Right lobe of liver (tissue), 4 donors: ENCODE measurements around the gene TRIM69.
"Not testable (repeated sequence)": the region's sequence is repeated elsewhere in the genome, so short reads cannot be mapped to it uniquely, and the experiment has no call there.

ENCODE experiments used
- POLR2A ChIP-seq: fragments of 450-650 bp; IDR thresholded peaks from one replicate; pipeline ENCODE4 v1.6.1; 2017; ENCODE audit warnings: antibody characterized with exemption, mild to moderate bottlenecking
- TF ChIP-seq, protein P1 (sequence below), 4 donors: fragments of 200-600 bp in 3 of 4; fragments of 450-650 bp in 1 of 4; IDR thresholded peaks; one replicate each; pipeline versions ENCODE4 v1.5.1 to v1.8.0; 2016 to 2022; ENCODE audit warnings: antibody characterized with exemption in 4 of 4, mild to moderate bottlenecking in 2 of 4
- donor health status: DM: no; HTN: no; CAD: no.
- donor health status: DM: no; HTN: no; CAD: no.
- donor health status: DM: no; HTN: yes; CAD: no.

GRCh38 chr15:44739222-44739847 lies 3.0 kb downstream of the TRIM69 start:
- TF ChIP-seq, protein P1, sequence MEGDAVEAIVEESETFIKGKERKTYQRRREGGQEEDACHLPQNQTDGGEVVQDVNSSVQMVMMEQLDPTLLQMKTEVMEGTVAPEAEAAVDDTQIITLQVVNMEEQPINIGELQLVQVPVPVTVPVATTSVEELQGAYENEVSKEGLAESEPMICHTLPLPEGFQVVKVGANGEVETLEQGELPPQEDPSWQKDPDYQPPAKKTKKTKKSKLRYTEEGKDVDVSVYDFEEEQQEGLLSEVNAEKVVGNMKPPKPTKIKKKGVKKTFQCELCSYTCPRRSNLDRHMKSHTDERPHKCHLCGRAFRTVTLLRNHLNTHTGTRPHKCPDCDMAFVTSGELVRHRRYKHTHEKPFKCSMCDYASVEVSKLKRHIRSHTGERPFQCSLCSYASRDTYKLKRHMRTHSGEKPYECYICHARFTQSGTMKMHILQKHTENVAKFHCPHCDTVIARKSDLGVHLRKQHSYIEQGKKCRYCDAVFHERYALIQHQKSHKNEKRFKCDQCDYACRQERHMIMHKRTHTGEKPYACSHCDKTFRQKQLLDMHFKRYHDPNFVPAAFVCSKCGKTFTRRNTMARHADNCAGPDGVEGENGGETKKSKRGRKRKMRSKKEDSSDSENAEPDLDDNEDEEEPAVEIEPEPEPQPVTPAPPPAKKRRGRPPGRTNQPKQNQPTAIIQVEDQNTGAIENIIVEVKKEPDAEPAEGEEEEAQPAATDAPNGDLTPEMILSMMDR (IDR thresholded peaks at IDR 0.05) = not testable (repeated sequence)
- TF ChIP-seq POLR2A = not testable (repeated sequence)
